Measurements from ENCODE around the gene DNAH10.
"Not testable (repeated sequence)": the region's sequence is repeated elsewhere in the genome, so short reads cannot be mapped to it uniquely, and the experiment has no call there.

DNAH10 gene

GRCh38 chr12:123937707-123938591 is 175.8 kb downstream of the DNAH10 start:
- DNase-seq, result no peak

GRCh38 chr12:123938679-123939480 is 176.8 kb downstream of the DNAH10 start:
- DNase-seq, result no peak

GRCh38 chr12:123939716-123940626 is 177.9 kb downstream of the DNAH10 start:
- DNase-seq, result no peak

GRCh38 chr12:123940627-123940966 is 178.5 kb downstream of the DNAH10 start:
- no peak for DNase-seq

GRCh38 chr12:123941000-123941399 is 178.9 kb downstream of the DNAH10 start:
- DNase-seq, result no peak

GRCh38 chr12:123941624-123942237 is 179.6 kb downstream of the DNAH10 start:
- no peak for DNase-seq

GRCh38 chr12:123942238-123942653 is 180.1 kb downstream of the DNAH10 start:
- no peak for DNase-seq

- DNase-seq, result no peak
These were observed 181.0 kb downstream of the DNAH10 start for GRCh38 chr12:123942911-123943648.

GRCh38 chr12:123943816-123944215 is 181.7 kb downstream of the DNAH10 start:
- DNase-seq, result no peak

GRCh38 chr12:123944696-123945095 is 182.6 kb downstream of the DNAH10 start:
- no peak for DNase-seq

GRCh38 chr12:123945287-123946151 is 183.4 kb downstream of the DNAH10 start:
- no peak for DNase-seq

- no peak for DNase-seq
These were observed 184.0 kb downstream of the DNAH10 start for GRCh38 chr12:123946152-123946515.

GRCh38 chr12:123946516-123947505 is 184.7 kb downstream of the DNAH10 start:
- DNase-seq, result not testable (repeated sequence)

- DNase-seq, result not testable (repeated sequence)
These were observed 185.4 kb downstream of the DNAH10 start for GRCh38 chr12:123947531-123947930.

GRCh38 chr12:123948401-123948795 is 186.3 kb downstream of the DNAH10 start:
- DNase-seq, result peak; percentile 84 to 92

- no peak for DNase-seq
These were observed 187.0 kb downstream of the DNAH10 start for GRCh38 chr12:123948796-123949769.

- DNase-seq, result no peak
These were observed 187.7 kb downstream of the DNAH10 start for GRCh38 chr12:123949770-123950165.

All from NCI-H524 (cell line).